Umbilical cord (tissue), 2 donors: ENCODE results near the gene FFAR3. TPM values are rescaled to one million over a fixed set of nuclear protein-coding genes. Genes with fewer than 3 reads are reported as not detected.

Source experiments
- DNase-seq: peaks from one replicate; pipeline ENCODE4 v3.0.0-alpha.2; 2015; ENCODE audit warnings: low spot score
- total RNA-seq: library from RNA; depleted of rRNA; stranded (reverse); fragments of >200 nt; gene quantifications from one replicate; pipeline ENCODE4 v1.2.3, GENCODE V29; 2014; ENCODE audit warnings: low replicate concordance; ENCODE audit not compliant: insufficient read depth

FFAR3 gene
- total RNA-seq, 1 donor from 2014 or later, result 7.0 TPM

- DNase-seq, result no peak
These were observed 27.8 kb upstream of the FFAR3 start for GRCh38 chr19:35330475-35330874.

- no peak for DNase-seq
These were observed 26.6 kb upstream of the FFAR3 start for GRCh38 chr19:35331551-35332214.

GRCh38 chr19:35332817-35333216 is 25.4 kb upstream of the FFAR3 start:
- no peak for DNase-seq

GRCh38 chr19:35334144-35334753 is 24.0 kb upstream of the FFAR3 start:
- no peak for DNase-seq

GRCh38 chr19:35336166-35336955 is 21.9 kb upstream of the FFAR3 start:
- DNase-seq, result no peak

GRCh38 chr19:35337097-35337983 is 20.9 kb upstream of the FFAR3 start:
- DNase-seq, result no peak

- DNase-seq, result no peak
These were observed 20.3 kb upstream of the FFAR3 start for GRCh38 chr19:35337984-35338296.

- no peak for DNase-seq
These were observed 17.8 kb upstream of the FFAR3 start for GRCh38 chr19:35340431-35340830.

- DNase-seq, result no peak
These were observed 17.3 kb upstream of the FFAR3 start for GRCh38 chr19:35341006-35341405.

GRCh38 chr19:35341565-35342225 is 16.6 kb upstream of the FFAR3 start:
- DNase-seq, result no peak

- DNase-seq, result no peak
These were observed 15.8 kb upstream of the FFAR3 start for GRCh38 chr19:35342430-35342829.

GRCh38 chr19:35344511-35345031 is 13.7 kb upstream of the FFAR3 start:
- no peak for DNase-seq

- no peak for DNase-seq
These were observed 12.6 kb upstream of the FFAR3 start for GRCh38 chr19:35345671-35346111.

GRCh38 chr19:35346193-35347052 is 11.8 kb upstream of the FFAR3 start:
- DNase-seq, result no peak

- DNase-seq, result peak; percentile 30
These were observed 10.9 kb upstream of the FFAR3 start, which contains the start of gene FFAR1 for GRCh38 chr19:35347171-35347929. Gene FFAR1 (plus strand): TSS chr19:35347902. CDS start chr19:35351552, 3,650 bp downstream.

- no peak for DNase-seq
These were observed 10.3 kb upstream of the FFAR3 start for GRCh38 chr19:35347930-35348298.

- DNase-seq, result no peak
These were observed 9.2 kb upstream of the FFAR3 start for GRCh38 chr19:35348911-35349611.
